Endothelial cell of umbilical vein (primary cell): ENCODE results near the gene CEP295NL. TPM values are rescaled to one million over a fixed set of nuclear protein-coding genes. Genes with fewer than 3 reads are reported as not detected.

ENCODE experiments used
- BruUV-seq: library from RNA; stranded (reverse); fragments of 400-500 nt; replicated peaks from 2 replicates; lab custom pipeline; 2021; lab: Mats Ljungman, UMichigan
- CTCF ChIA-PET: fragments of 300-600, 350-600 bp; sonication (Branson Sonifier 250); formaldehyde crosslinking; loops from one replicate; lab custom pipeline; 2021; ENCODE audit warnings: antibody characterized with exemption, inconsistent platforms; lab: Charles Lee
- POLR2A ChIA-PET: fragments of 300-600, 350-600 bp; sonication (Branson Sonifier 250); formaldehyde crosslinking; loops from one replicate; lab custom pipeline; 2021; ENCODE audit warnings: antibody characterized with exemption, inconsistent platforms; lab: Charles Lee
- DNase-seq: peaks from one replicate; pipeline ENCODE4 v3.0.0-alpha.2; 2011; ENCODE audit warnings: low read depth, low spot score
- FAIRE-seq: peaks from 2 replicates; lab custom pipeline; 2011; peaks lifted over from hg19 to GRCh38; lab: Jason Lieb, UNC
- H2AFZ ChIP-seq: 2 replicates; pipeline ENCODE4 v1.6.0; 2012; ENCODE audit warnings: low read depth, low read length, control low read depth, inconsistent platforms
- H3K27ac ChIP-seq: 2 replicates; pipeline ENCODE4 v1.5.1; 2011; ENCODE audit warnings: low read depth, mild to moderate bottlenecking, control low read depth, low read length, moderate library complexity; ENCODE audit not compliant: insufficient read depth
- H3K27me3 ChIP-seq, 2 experiments: 2 replicates each; pipeline versions ENCODE4 v1.6.0 to v1.6.1; 2011; ENCODE audit warnings: low read length in 2 of 2, mixed read lengths in 1 of 2; ENCODE audit not compliant: control insufficient read depth in 2 of 2, insufficient read depth in 2 of 2
- H3K36me3 ChIP-seq, 2 experiments: 2 replicates in 1 of 2; 3 replicates in 1 of 2; pipeline ENCODE4 v1.5.1; 2011; ENCODE audit warnings: low read length in 2 of 2, mild to moderate bottlenecking in 1 of 2, moderate library complexity in 1 of 2; ENCODE audit not compliant: control insufficient read depth in 2 of 2, insufficient read depth in 2 of 2; ENCODE audit errors: extremely low read depth in 1 of 2
- H3K4me1 ChIP-seq: 3 replicates; pipeline ENCODE4 v1.5.1; 2011; ENCODE audit warnings: mild to moderate bottlenecking, low read length; ENCODE audit not compliant: control insufficient read depth, insufficient read depth; ENCODE audit errors: extremely low read depth
- H3K4me2 ChIP-seq: 2 replicates; pipeline ENCODE4 v1.6.1; 2011; ENCODE audit warnings: low read length, control low read depth, mixed read lengths; ENCODE audit not compliant: insufficient read depth
- H3K4me3 ChIP-seq, 3 experiments: fragments of 200-600 bp in 1 of 3; sonication (generic), shearing (Covaris generic) in 1 of 3; replicated peaks in 1 of 3; 2 replicates each; pipeline ENCODE4 v1.5.1; 2011 to 2016; ENCODE audit warnings: control low read depth in 3 of 3, low read length in 3 of 3, mild to moderate bottlenecking in 2 of 3, inconsistent platforms in 1 of 3, low read depth in 1 of 3, moderate library complexity in 1 of 3; ENCODE audit not compliant: insufficient read depth in 1 of 3
- H3K79me2 ChIP-seq: 2 replicates; pipeline ENCODE4 v1.6.0; 2012; ENCODE audit warnings: low read length, inconsistent platforms; ENCODE audit not compliant: control insufficient read depth, insufficient read depth
- H3K9ac ChIP-seq: replicated peaks from 2 replicates; pipeline ENCODE3; 2011; ENCODE audit warnings: low read length, control low read depth; ENCODE audit not compliant: insufficient read depth; ENCODE audit errors: extremely low read depth
- H3K9me1 ChIP-seq: replicated peaks from 3 replicates; pipeline ENCODE4 v1.6.0; 2011; ENCODE audit warnings: mild to moderate bottlenecking, low read length; ENCODE audit not compliant: control insufficient read depth, insufficient read depth; ENCODE audit errors: extremely low read depth
- H3K9me3 ChIP-seq: replicated peaks from 2 replicates; pipeline ENCODE4 v1.5.1; 2012; ENCODE audit warnings: low read length, inconsistent platforms; ENCODE audit not compliant: control insufficient read depth, insufficient read depth
- H4K20me1 ChIP-seq: replicated peaks from 2 replicates; pipeline ENCODE3; 2011; ENCODE audit warnings: mild to moderate bottlenecking, low read length; ENCODE audit not compliant: control insufficient read depth, insufficient read depth; ENCODE audit errors: extremely low read depth
- EZH2 ChIP-seq: IDR thresholded peaks from 2 replicates; pipeline ENCODE4 v1.6.1; 2012; ENCODE audit warnings: borderline replicate concordance, low read depth, mild to moderate bottlenecking, moderate library complexity, low read length, inconsistent platforms; ENCODE audit not compliant: severe bottlenecking
- FOS ChIP-seq: IDR thresholded peaks from 2 replicates; pipeline ENCODE4 v1.6.1; 2011; ENCODE audit warnings: mild to moderate bottlenecking, low read length, moderate library complexity, borderline replicate concordance; ENCODE audit not compliant: insufficient read depth
- GATA2 ChIP-seq: IDR thresholded peaks from 2 replicates; pipeline ENCODE4 v1.7.0; 2011; ENCODE audit warnings: low read depth, mild to moderate bottlenecking, moderate library complexity, mixed read lengths, low read length; ENCODE audit not compliant: insufficient read length, insufficient read depth
- JUN ChIP-seq: IDR thresholded peaks from 2 replicates; pipeline ENCODE4 v1.6.1; 2011; ENCODE audit warnings: borderline replicate concordance, low read depth; ENCODE audit not compliant: insufficient read length, insufficient read depth
- MAX ChIP-seq: IDR thresholded peaks from 2 replicates; pipeline ENCODE4 v1.6.1; 2011; ENCODE audit not compliant: insufficient read depth, insufficient read length
- MYC ChIP-seq: IDR thresholded peaks from one replicate; pipeline ENCODE4 v1.6.1; 2011; ENCODE audit warnings: mild to moderate bottlenecking, low read depth, low read length
- POLR2A ChIP-seq: IDR thresholded peaks from 2 replicates; pipeline ENCODE4 v1.6.1; 2012; ENCODE audit warnings: low read depth, mild to moderate bottlenecking, control low read depth, low read length
- POLR2AphosphoS5 ChIP-seq: IDR thresholded peaks from 2 replicates; pipeline ENCODE4 v1.6.1; 2012; ENCODE audit warnings: low read depth, mild to moderate bottlenecking, control low read depth, low read length, moderate library complexity; ENCODE audit not compliant: insufficient read depth
- dilution Hi-C: fragments of 300-500 bp; cut with MboI; formaldehyde crosslinking; loops from one replicate; pipeline ENCODE4 v1.15.0; 2019; ENCODE audit warnings: low sequenced_read_pairs; ENCODE audit not compliant: extremely low pct_ligation_motif_present
- intact Hi-C: fragments of 100-400 bp; cut with micrococcal nuclease; formaldehyde crosslinking; loops from one replicate; pipeline ENCODE4 v1.10.0; 2022
- polyA plus RNA-seq, 4 experiments: library from polyadenylated mRNA; depleted of rRNA in 3 of 4; stranded (reverse) in 3 of 4; unstranded in 1 of 4; fragments of >200 nt; gene quantifications; 2 replicates each; pipeline versions ENCODE4 v1.2.1 to v1.2.3, GENCODE V29; 2011 to 2012; ENCODE audit warnings: missing spikeins in 1 of 4
- total RNA-seq: library from RNA; stranded (reverse); gene quantifications from 2 replicates; pipeline ENCODE4 v1.2.3, GENCODE V29; 2021
- TF ChIP-seq, protein P1 (sequence below), 2 donors: IDR thresholded peaks; 1 replicate in 1 of 2; 2 replicates in 1 of 2; pipeline ENCODE4 v1.5.1; 2011; ENCODE audit warnings: low read length in 2 of 2, mild to moderate bottlenecking in 2 of 2, moderate library complexity in 2 of 2, control low read depth in 1 of 2, inconsistent platforms in 1 of 2, low read depth in 1 of 2; ENCODE audit not compliant: insufficient read depth in 1 of 2; ENCODE audit errors: extremely low read depth in 1 of 2

CEP295NL gene
- total and polyA plus RNA-seq, 2 donors (not counting 3 experiments of a cell fraction or from before 2014, with no cell fraction given), result 0.10 to 8.3 TPM

DNA sequence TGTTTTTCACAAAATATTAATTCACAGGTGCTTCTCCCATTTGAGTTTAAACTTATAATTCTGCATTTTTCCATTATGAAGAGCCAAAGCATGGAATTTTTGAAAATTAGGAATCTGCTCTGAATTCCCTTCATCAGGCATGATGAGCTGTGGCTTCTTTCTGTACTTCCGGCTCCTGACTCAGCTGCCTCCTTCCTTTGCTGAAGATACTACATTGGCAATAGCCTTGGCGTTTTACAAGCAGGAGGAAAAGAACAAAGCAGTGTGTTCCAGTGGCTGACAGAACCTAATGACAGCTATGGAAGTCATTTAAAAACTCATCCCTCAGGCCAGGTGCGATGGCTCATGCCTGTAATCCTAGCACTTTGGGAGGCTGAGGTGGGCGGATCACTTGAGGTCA is 44.0 kb downstream of the CEP295NL start:
- TF ChIP-seq POLR2A (no peak), EZH2 (no peak), JUN (no peak), GATA2 (no peak), FOS (no peak), MYC (no peak), MAX (no peak), POLR2AphosphoS5 (no peak)
- TF ChIP-seq, protein P1, sequence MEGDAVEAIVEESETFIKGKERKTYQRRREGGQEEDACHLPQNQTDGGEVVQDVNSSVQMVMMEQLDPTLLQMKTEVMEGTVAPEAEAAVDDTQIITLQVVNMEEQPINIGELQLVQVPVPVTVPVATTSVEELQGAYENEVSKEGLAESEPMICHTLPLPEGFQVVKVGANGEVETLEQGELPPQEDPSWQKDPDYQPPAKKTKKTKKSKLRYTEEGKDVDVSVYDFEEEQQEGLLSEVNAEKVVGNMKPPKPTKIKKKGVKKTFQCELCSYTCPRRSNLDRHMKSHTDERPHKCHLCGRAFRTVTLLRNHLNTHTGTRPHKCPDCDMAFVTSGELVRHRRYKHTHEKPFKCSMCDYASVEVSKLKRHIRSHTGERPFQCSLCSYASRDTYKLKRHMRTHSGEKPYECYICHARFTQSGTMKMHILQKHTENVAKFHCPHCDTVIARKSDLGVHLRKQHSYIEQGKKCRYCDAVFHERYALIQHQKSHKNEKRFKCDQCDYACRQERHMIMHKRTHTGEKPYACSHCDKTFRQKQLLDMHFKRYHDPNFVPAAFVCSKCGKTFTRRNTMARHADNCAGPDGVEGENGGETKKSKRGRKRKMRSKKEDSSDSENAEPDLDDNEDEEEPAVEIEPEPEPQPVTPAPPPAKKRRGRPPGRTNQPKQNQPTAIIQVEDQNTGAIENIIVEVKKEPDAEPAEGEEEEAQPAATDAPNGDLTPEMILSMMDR (IDR thresholded peaks at IDR 0.05; ENCODE audit: extremely low read depth in 1 of 2, insufficient read depth in 1 of 2, low read depth in 1 of 2, low read length in 2 of 2), result no peak
- FAIRE-seq (no peak), DNase-seq (no peak)
- peaks cover 15% of the 10 kb centered on the region for H3K4me1 ChIP-seq
- H3K27ac ChIP-seq, result no peak overlapping the region
- dilution Hi-C loops, result no loop called here
- no peak overlapping the region for H3K9ac ChIP-seq
- no peaks in the 10 kb centered on the region for H3K9me3 ChIP-seq
- POLR2A ChIA-PET, result no interaction called here
- intact Hi-C loops, result no loop called here
- no peaks in the 10 kb centered on the region for H3K27me3 ChIP-seq
- no peaks in the 10 kb centered on the region for H3K9me1 ChIP-seq
- no peak overlapping the region for H2AFZ ChIP-seq
- H4K20me1 ChIP-seq, result no peaks in the 10 kb centered on the region
- peaks cover 7 to 26% of the 10 kb centered on the region in 2 experiments for H3K36me3 ChIP-seq
- BruUV-seq, result no TSS peak
- H3K79me2 ChIP-seq, result no peaks in the 10 kb centered on the region
- no peak overlapping the region for H3K4me2 ChIP-seq
- no peak overlapping the region for H3K4me3 ChIP-seq
- CTCF ChIA-PET, result interaction anchor here (1.8 kb wide), 1 partner anchor 113 kb away, joined by 7 read pairs; no protein-coding TSS in a partner anchor
